ENCODE measurements around the gene ZPR1.

- TF ChIP-seq POLR2A (IDR thresholded peaks at IDR 0.05) (no peak), CTCF (IDR thresholded peaks at IDR 0.05) (no peak), POLR2AphosphoS5 (IDR thresholded peaks at IDR 0.05; ENCODE audit: insufficient read depth in 1 of 2, low read depth in 1 of 2) (no peak)
Observed at GRCh38 chr11:116800610-116801009, 12.8 kb upstream of the ZPR1 start.
